GM12891 (cell line): ENCODE results near the gene SMURF2.

Experiments
- POLR2A ChIP-seq: IDR thresholded peaks from 2 replicates; pipeline ENCODE4 v1.6.1; 2011; ENCODE audit warnings: low read depth, low read length, control low read depth
- POLR2AphosphoS5 ChIP-seq: IDR thresholded peaks from 2 replicates; pipeline ENCODE4 v1.6.1; 2011; ENCODE audit warnings: low read depth, low read length, control low read depth

DNA sequence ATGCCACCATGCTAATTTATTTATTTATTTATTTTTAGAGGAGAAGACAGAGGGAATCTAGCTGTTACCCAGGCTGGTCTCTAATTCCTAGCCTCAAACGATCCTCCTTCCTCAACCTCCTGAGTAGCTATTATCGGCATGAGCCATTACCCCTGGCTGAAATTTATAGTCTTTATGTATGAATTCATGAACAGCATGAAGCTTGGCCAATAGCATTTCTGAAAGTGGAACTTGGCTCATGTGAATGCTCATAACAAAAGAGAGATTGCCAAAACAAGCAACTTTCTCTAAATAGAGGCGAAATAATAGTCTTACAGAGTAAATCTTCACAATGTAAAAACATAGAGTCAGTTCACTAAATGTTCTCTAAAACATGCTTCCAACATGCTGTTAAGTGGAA is 30.1 kb upstream of the SMURF2 start:
- no peak for TF ChIP-seq POLR2A
- no peak for TF ChIP-seq POLR2AphosphoS5
